HG03457 (cell line): Measurements from ENCODE around the gene APP.

Experiments
- ATAC-seq: cut with Tn5 transposase; IDR thresholded peaks from one replicate; pipeline ENCODE4 v1.9.1; 2021; ENCODE audit warnings: moderate number of reproducible peaks; ENCODE audit not compliant: unreplicated experiment

Gene APP

DNA sequence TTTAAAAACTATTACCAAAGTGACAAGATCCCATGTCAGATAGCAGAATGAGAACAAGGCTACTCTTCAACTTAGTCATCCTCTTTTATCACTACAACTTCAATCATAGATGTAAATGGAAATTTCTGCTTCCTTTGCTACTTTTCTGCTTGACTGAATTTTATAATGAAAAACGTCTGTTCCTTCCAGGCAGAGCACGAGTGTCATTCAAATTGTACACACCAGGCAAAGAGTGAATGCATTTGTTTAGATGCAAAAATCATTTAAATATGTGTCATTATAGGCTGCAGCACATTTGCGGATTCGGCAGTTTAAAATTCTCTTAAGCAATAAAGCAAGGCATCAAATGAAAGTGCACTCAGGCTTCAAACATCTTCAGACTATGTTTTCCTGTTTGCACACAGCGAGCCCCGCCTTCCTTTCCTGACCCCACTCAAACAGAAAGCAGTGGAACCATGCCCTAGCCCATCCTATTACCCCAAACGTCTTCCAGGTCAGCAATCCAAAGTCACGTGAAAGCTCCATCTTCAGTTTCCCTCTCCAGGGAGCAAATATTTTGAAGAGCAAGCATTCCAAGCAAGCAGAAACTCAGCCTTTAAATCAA is 99.6 kb downstream of the APP start:
- no peak for ATAC-seq

DNA sequence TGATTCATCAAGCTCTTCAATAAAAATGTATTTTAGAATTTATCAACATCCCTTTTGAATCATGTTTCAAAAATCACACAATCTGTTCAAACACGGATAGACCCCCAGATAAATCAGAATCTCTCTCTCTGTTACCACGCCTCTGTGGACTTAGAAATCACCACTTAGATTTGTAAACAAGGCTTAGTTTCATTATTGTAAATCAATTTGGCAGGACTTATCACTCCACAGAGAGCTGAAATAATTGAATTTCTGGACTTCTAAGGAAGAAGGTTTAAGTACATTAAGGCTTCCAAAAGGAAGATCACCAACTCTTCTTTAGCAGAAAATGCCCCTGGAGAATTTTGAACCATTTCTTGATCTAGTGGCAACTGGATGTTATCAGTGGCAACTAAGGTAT is 100.4 kb downstream of the APP start:
- ATAC-seq, result no peak

DNA sequence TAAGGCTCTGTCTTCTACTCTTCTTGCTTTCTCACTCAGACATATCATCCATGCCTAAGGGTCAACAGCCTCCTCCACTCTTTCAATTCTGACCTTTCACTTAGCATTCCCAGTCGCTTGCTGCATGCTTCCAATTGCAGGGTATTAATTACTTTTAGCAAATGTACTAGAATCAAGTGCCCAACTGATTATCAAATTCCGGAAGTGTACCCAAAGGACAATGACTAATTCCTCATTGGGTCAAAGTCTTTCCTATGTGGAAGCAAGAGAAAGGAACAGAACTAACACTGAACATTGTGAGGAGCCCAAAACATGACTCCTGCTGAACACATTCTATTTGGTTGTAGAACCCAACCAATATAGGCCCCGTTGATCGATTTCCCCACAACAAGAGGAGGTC is 101.8 kb downstream of the APP start:
- no peak for ATAC-seq

DNA sequence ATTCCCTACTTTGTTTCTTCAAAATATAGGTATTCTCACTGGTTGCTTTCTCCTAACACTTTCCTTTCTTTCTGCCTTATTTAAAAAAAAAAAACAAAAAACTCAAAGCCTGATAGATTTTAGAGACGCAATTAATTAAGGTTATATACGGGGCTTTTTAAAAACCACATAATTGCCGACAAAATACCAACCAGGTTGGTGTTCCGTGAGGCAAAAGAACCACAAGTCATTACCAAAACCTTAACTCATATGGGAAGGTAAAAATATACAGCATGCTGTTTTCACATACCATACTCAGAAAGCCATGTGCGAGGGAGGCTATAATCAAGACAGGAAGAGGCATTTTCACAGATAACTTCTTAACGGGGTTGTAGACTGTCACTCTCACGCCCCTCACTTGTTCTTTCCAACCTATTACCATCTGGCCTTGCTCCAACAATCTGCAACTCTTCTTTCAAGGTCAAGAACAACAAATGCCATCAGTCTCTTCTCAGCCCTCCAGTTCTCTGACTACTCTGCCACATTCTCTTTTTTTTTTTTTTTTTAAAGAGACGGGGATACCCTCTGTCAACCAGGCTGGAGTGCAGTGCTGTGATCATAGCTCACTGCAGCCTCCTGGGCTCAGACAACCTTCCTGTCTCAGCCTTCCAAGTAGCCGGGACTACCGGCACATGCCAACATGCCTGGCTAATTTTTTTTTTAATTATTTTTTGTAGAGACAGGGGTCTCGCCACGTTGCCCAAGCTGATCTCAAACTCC is 102.6 kb downstream of the APP start:
- no peak for ATAC-seq

DNA sequence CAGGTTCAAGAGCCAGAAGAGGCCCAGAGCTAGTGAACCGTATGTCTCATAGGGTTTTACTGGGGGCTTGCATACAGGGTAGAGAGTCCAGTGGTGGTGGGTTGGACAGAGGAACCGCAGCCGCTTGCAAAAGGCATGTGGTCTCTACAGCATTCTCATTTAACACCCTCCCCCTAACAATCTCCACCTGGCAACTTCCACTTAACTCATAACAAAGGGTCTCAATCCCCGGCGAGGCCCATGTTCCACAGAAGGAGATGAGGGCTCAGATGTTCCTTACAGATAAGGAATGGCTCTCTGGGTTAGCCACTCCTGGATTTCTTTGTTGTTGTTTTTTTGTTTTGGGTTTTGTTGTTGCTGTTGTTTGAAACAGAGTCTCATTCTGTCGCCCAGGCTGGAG is 106.1 kb downstream of the APP start:
- ATAC-seq, result no peak

DNA sequence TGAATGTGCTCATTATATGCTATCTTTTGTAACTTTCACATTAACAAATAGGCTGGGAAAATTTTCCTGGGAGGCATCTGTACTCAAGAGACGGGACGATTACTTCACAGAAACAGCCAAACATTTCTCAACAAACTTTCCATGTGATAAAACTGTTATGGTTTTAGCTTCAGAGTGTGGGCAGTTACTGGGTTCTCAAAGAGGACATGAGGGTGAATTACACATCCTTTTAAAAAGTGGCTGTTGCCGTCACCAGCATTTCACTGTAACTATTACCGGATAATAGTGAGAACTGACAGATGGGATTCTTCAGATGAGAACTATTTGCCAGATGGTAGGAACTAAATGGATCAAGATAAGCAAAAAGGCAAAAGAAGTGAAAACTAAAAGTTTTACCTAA is 109.1 kb downstream of the APP start:
- no peak for ATAC-seq

DNA sequence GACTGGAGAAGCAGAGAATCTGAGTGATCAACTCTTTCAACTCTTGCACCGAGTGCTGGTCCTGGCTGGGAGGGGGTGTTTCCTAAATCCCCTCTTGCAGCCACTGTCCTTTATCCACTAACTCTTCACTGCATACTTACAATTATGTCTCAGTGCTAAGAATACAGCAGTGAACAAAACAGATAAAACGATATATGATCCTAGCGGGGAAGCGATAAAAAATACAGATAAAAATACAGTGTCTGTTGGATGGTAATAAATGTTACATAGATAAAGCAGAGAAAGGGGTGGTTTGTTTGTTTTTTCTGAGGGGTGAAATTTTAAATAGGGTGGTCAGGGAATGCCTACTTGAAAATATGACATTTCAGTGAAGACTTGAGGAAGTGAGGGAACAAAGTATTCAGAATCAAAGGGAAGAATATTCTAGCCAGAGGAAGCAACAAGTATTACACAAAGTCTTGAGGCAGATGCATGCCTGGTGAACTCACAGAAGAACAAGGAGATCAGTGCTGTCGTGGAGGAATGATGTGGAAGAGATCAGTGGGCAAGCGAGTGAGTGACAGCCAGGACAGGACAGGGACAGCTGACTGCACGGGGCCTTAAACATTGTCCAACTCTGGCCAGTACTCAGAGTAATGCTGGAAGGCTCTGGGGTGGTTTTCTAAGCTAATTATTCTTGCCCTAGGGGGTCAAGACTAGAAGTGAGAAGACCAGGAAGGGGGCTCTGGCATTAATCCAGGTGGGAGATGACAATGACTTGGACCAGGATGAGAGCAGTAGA is 110.0 kb downstream of the APP start:
- no peak for ATAC-seq

DNA sequence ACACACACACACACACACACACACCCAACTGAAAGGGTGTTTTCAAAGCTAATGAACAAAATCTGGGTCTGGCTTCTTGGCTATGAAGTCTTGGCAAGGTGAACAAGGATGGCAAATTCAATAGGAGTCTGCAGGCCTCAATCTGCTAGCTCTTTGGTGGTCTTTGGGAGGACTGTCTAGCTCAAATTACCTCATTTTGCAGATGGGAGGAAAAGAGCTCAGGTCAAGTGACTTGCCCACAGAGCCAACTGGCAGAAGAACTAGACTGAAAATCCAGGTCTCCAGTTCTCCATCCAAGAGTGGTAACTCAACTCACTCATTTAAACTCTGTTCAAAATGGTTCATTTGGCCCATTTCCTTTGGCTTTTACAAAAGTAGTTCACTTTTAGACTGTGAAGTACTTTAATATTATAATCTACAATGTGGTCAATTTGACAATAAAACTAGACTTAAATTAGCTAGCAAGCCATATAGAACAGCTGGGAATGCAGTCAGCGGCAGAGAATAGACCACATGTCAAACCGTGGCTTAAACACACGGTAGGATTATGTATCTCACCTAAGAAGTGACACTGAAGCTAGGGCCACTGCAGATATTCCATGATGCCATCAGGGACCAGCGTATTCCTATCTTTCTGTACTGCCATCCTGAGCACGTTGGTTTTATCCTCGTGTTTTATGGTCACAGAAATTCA is 112.9 kb downstream of the APP start:
- no peak for ATAC-seq

DNA sequence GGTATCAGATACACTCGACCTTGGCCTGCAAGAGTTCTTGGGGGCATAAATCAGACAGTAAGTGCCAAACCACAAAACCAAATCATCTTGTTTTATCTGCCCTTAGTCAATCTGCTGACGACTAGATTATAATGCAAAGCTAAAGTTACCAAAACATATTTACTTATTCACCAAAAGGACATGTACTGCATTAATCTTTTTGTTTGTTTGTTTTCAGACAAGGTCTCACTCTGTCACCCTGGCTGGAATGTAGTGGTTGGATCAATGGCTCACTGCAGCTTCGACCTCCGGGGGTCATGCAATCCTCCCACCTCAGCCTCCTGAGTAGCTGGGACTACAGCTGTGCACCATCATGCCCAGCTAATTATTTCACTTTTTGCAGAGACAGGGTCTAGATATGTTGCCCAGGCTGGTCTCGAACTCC is 114.7 kb downstream of the APP start:
- ATAC-seq, result no peak

DNA sequence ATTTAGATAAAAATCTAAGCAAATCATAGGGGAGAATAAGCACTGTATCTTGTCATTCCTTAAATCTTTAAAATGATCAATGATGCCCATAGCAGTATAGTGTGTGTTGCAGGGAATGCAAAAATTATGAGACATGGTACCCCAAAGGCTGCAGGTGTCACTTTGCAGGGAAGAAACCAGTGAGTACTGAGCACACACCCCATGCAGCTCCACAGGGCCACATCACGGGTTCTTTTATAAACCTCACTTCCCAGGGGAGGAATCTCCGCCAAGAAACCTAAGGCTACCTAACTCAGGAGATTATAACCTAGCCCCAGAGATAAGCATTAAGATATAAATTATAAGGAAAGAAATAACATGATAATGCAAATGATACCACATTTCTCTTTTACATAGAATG is 115.6 kb downstream of the APP start:
- no peak for ATAC-seq

DNA sequence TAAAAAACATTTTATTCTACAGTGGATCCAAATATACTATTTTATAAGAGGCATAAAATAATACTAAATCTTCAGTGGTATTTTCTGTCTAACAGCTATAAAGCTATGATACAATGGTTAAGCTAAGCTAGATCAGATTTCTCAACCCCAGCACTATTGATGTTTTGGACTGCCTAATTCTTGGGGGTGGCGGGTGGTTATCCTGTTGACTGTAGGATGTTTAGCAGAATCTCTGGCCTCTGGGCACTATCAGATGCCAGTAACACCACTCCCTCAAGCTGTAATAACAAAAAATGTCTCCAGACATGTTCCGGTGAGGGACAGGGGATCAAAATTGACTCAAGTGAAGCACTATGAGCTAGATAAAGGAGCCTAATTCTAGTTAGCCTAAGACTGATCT is 118.5 kb downstream of the APP start:
- no peak for ATAC-seq

DNA sequence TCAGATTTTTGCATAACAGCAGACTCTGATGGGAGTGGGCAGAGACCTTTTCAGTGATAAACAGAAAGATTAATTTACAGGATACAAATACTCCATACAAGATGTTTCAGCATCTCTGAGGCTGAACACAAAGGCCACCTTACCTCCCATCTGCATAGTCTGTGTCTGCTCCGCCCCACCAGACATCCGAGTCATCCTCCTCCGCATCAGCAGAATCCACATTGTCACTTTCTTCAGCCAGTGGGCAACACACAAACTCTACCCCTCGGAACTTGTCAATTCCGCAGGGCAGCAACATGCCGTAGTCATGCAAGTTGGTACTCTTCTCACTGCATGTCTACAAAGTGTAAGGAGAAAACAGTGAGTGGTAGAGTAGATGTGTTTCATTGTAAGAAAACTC is 119.7 kb downstream of the APP start:
- no peak for ATAC-seq

DNA sequence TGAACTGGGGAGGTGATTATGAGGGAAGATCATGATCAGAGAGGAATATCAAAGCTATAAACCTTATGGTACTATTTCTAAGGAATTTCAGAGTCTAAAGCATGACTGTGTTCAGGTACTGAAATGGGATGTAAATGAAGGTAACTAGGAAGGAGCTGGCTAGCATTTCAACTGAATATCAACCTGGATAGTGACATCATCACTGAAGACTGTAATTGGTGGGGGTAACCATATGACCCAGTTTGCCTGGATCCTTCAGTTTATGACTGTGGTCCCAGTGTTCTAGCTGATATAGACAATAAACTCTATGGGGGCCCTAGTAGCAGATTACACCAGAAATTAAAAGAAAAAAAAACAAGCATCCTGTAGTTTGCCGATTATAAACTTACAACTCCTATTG is 120.8 kb downstream of the APP start:
- ATAC-seq, result no peak

DNA sequence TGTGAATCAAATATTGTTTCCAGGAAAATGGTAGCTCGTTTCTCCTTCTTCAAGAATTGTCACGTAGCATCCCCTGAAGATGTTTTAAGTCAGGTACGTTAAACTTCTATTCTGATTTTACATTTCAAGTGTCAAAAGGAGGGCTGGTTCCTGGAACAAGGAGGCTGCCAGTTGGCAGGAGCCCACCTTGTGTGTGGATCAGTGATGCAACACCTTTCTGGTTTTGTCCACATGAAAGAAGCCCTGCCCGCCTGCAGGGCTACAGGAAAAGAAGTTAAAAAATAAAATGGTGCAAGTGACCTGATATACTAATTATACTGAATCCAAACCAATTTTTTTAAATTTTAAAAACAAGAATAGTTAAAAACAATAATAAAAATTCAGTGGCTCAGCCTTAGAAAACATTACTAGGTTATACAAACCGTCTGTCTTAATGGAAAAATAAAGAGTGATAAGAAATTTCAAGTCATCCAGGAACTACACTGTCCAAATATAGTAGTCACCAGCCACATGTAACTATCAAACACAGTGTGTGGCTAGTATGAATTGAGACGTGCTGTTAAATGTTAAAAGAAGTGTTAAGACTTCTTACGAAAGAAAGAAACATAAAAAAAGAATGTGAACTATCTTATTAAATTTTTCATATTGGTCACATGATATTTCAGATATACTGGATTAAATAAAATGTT is 123.1 kb downstream of the APP start:
- no peak for ATAC-seq

DNA sequence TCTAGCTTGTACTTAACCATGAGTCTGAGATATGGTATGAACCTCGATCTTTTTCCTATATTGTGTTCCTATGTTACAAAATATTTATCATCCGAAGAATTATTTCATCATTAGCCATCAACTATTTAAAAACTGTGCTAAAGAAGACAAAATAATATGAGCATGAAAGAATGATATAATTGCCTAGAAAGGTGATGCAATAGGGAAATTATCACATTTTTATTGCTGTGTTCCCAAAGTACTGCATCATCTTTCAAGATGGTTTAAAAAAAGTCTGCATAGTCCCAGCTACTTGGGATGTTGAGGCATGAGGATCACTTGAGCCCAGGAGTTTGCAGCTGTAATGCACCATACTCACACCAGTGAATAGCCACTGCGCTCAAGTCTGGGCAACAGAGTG is 126.7 kb downstream of the APP start:
- no peak for ATAC-seq

DNA sequence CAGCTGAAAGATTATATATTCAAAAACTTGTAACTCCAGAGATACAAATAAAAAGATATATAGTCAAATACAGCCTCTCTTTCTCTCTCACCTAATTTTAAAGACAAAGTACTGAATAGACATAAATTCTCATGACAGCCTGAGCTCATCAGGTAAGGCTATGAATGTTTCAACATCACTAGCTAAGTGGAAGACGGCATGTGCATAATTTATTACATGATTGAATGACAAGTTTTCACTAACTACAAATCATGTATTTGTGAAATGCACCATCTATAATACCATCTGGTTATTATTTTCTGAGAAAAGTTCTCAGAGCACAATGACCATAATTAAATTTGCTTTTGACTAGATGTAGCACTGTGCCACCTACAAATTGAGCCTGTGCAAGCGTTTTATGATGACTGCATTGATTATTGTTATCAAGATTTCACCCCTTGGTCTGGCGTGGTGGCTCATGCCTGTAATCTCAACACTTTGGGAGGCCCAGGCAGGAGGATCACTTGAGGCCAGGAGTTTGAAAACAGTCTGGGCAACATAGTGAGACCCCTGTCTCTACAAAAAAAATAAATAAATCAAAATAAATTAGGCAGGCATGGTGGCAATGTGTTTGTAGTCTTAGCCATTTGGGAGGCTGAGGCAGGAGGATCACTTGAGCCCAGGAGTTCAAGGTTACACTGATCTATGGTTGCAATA is 128.2 kb downstream of the APP start:
- ATAC-seq, result no peak

DNA sequence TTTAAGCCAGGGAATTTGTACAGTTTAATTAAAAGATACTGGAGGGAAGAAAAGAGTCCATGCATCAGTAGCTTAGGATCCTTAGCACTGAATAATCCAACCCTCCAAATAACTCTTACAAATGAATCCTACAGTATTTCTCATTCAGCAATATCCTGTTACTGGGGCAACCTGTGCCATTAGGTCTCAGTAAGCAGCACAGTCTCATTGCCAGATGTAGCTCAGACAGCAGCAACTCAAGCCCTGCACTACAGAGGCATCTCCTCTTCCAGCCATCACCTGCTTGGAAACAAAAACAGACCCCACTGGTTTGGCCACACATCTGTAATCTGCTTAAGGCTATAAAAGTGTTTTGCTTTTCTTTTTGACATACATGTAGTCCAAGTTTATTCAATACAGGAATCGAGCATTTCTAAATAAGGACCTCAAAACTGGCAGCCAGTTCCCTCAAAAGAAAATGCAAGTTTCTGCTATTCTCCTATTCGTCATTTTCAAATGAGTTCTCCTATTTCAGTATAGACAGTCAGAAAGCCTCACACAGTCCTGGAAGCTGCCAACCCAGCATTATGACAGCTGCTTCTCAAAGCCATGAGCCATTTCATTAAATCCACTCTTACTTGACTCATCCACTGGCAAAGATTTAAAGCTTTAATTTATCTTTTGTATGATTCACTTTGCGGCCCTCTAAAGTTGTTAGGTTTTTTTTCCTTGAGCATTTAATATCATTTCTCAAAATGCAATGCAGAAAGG is 129.0 kb downstream of the APP start:
- ATAC-seq, result no peak

DNA sequence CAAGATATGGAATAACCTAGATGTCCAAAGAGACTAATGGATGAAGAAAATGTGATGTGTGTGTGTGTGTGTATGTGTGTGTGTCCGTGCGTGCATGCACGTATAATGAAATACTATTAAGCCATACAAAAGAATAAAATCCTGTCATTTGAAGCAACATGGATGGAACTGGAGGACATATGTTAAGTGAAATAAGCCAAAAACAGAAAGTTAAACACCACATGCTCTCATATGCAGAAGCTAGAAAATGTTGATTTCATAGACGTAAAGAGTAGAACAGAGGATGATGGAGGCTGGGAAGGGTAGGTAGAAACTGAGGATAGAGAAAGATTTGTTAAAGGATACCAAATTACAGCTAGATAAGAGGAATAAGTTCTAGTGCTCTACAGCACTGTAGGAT is 133.7 kb downstream of the APP start:
- ATAC-seq, result no peak

DNA sequence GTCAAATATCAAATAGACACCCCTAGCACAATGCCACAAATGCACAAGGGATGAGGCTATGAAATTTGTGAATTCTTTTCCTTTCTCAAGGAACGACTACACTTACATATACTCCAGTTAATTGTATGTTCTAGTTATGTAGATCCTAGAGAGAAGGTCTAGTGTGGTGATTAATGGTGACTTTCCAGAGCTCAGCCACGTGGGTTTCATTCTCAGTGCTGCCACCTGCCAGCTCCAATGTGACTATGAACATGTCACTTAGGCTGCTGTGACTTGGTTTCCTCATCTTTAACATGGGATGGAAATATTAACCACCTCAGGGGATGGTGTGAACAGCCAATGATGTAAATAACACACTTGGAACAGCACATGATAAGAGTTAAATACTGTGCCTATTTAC is 138.3 kb downstream of the APP start:
- ATAC-seq, result no peak

DNA sequence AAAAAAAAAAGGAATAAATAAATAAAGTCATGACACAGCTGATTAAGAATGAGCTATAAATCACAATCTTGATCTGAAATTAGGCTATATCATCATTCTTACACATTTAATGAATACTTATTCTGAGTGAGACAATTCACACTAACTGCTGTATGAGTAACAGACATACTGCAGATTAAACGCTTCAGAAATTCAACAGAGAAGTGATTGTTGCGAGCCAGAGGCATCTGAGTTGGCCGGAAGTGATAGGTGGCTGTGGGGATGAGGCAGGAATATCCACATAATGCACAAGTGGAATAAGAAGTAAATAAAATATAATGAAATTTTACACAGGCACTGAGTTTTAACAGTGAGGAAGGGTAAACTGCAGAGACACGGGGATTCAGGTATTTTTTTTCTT is 142.4 kb downstream of the APP start:
- ATAC-seq, result no peak
